Measurements from ENCODE around the gene MEGF11.

Gene MEGF11

DNA sequence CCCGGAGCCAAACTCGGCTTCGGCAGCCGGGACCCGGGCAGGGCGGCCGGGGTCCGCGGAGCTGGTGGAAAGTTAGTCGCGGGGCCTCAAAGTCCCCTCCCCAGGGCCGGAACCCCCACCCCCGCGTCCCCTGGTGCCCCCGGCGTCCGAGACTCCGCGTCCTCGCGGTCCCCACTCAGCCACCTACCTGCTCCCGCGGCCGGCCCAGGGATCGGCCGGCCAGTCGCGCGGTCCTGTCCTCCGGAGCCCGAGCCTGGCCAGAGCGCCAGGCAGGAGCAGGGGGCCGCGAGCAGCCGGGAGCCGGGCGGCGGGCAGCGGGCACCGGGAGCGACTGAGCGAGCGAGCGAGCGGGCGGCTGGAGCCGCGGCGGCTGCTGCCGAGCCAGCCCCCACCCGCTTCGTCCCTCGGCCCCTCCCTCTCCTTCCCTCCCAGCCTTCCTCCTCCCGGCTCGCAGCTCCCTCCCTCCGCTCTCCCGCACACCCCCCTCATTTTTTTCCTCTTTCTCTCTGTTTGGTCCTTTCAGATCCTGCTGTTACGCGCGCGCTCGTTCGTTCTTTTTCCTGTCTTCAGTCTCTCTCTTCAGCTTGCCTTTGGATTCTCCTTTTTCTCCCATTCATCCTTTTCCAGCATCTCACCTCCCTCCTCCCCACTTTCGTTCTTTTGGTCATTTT is at the start of gene MEGF11:
TSS of gene MEGF11 (minus strand) at position 333 of the 671 bp plus-strand sequence. CDS start 125,347 bp downstream, outside the sequence.
- H3K4me3 ChIP-seq (ENCODE audit: control insufficient read depth, low read depth, low read length), result peak within 1 kb of the TSS; percentile 35
- TF ChIP-seq, protein P1, sequence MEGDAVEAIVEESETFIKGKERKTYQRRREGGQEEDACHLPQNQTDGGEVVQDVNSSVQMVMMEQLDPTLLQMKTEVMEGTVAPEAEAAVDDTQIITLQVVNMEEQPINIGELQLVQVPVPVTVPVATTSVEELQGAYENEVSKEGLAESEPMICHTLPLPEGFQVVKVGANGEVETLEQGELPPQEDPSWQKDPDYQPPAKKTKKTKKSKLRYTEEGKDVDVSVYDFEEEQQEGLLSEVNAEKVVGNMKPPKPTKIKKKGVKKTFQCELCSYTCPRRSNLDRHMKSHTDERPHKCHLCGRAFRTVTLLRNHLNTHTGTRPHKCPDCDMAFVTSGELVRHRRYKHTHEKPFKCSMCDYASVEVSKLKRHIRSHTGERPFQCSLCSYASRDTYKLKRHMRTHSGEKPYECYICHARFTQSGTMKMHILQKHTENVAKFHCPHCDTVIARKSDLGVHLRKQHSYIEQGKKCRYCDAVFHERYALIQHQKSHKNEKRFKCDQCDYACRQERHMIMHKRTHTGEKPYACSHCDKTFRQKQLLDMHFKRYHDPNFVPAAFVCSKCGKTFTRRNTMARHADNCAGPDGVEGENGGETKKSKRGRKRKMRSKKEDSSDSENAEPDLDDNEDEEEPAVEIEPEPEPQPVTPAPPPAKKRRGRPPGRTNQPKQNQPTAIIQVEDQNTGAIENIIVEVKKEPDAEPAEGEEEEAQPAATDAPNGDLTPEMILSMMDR (conservative IDR thresholded peaks at IDR 0.05; ENCODE audit: control insufficient read depth, insufficient read depth, low read depth, low read length), result no peak
- DNase-seq (ENCODE audit: low read depth), result peak; percentile 28

DNA sequence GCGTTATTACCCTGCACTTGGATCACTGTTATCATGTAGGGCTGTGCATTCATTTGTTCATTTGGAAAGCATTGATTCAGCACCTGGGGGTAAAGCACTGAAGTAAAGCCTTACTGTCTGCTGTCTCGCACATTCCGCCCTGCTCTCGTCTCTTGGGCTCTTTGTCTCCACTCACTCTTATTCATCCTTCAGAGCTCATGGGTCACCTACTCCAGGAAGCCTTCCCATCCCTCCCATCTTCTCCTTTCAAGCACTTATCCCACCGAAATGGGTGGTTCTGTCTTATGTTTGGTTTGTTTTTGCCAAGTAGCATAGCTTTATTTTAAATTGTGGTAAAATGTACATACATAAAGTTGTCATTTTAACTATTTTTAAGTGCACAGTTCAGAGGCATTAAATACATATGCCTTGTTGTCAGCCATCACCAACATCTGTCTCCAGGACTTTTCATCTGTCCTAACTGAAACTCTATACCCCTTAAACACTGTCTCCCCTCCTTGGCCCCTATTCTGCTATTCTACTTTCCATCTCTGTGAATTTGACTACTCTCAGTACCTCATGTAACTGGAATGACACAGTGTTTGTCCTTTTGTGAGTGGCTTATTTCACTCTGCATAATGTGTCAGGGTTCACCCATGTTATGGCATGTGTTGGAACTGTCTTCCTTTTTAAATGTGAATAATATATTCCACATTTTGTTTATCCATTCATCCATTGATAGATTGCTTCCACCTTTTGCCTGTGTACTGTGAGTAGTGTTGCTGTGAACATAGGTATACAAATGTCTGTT is 49.1 kb upstream of the MEGF11 start:
- no peak for DNase-seq (ENCODE audit: low read depth)
- no peak overlapping the region for H3K4me3 ChIP-seq (ENCODE audit: control insufficient read depth, low read depth, low read length)
- TF ChIP-seq, protein P1 (conservative IDR thresholded peaks at IDR 0.05; ENCODE audit: control insufficient read depth, insufficient read depth, low read depth, low read length), result no peak

DNA sequence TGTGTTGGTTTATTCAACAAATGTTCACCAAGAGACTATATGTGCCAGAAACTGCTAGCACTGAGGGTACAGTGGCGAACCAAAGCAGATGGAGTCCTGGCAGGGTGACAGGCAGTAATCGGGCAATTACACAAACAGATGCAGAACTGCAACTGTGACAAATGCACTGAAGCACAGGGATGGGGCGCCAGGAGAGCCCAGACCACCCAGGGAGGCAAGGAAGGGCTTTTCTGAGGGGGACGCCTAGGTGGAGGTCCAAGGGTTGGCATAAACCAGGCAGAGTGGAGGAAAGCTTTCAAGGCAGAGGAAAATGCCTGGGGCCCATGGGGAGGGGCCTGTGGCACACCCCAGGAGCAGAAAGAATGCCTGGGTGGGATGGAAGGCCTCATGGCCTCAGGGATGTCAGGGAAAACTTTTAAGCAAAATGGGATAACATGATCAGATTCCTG is 45.3 kb upstream of the MEGF11 start:
- no peak overlapping the region for H3K4me3 ChIP-seq (ENCODE audit: control insufficient read depth, low read depth, low read length)
- TF ChIP-seq, protein P1 (conservative IDR thresholded peaks at IDR 0.05; ENCODE audit: control insufficient read depth, insufficient read depth, low read depth, low read length), result no peak
- no peak for DNase-seq (ENCODE audit: low read depth)

DNA sequence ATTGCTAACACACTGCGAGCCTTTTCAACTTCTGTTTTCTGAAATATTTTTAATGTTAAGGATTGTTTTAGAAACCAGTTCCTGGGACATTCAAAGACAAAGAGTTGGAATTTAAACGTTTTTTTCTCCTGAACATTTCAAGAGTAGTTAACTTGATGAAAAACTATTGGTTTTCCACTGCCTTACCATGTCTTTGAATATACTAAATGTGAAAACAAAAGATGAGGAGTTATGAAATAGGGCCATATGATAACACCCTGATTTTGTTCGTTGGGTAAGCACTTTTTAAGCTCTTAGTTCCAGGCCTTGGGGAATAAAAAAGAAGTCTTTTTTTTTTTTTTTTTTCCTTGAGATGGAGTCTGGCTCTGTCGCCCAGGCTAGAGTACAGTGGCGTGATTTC is 42.6 kb upstream of the MEGF11 start:
- H3K4me3 ChIP-seq (ENCODE audit: control insufficient read depth, low read depth, low read length), result no peak overlapping the region
- TF ChIP-seq, protein P1 (conservative IDR thresholded peaks at IDR 0.05; ENCODE audit: control insufficient read depth, insufficient read depth, low read depth, low read length), result no peak
- no peak for DNase-seq (ENCODE audit: low read depth)

DNA sequence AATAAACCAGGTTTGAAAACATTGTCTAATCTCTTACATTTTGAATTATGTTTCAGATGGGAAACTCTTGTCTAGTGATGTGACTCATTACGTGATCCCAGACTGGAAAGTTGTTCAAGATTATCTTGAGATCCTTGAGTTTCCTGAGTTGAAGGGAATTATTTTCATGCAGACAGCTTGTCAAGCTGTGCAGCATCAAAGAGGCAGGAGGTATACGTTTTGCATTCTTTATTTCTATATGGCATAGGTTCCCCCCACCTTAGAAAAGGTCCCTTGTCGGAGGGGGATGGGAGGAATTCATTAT is 41.3 kb upstream of the MEGF11 start:
- TF ChIP-seq, protein P1 (conservative IDR thresholded peaks at IDR 0.05; ENCODE audit: control insufficient read depth, insufficient read depth, low read depth, low read length), result no peak
- H3K4me3 ChIP-seq (ENCODE audit: control insufficient read depth, low read depth, low read length), result peak overlapping the region; percentile 8
- DNase-seq (ENCODE audit: low read depth), result peak; percentile 36

DNA sequence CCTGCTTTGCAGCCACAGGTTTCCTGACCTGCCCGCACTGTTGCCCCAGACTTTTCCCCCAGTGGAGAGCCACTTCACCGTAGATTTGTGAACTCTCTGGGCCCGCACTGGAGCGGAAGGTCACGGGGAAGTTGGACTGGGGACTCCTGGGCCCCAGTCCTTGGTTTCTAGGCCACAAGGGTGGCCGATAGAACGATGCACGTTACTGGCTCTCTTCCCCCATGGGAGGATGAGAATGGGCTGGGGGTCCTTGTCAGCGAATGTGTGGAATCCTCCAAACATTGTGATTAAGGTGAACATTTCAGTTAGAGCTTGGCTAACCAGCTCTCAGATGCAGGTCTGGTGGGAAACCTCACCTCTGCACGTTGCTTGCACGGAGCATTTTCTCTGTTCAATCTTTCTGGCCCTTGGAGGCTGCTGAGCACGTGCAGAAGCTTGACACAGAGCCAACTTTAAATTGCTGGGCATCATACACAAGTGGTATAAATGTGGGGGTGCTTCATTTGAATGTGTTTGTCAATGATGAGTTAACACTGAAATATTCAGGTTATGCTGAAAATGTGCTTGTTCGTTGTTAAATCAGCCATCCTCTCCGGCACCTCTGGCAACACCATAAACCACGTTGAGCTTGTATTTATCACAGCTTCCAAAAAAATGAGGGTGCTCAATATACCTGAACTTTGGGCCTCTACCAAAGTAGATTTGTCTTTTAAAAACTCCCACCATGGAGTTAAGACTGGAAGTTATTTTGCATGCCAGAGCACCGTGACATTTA is 40.8 kb upstream of the MEGF11 start:
- TF ChIP-seq, protein P1 (conservative IDR thresholded peaks at IDR 0.05; ENCODE audit: control insufficient read depth, insufficient read depth, low read depth, low read length), result no peak
- peak overlapping the region; percentile 57 for H3K4me3 ChIP-seq (ENCODE audit: control insufficient read depth, low read depth, low read length)
- DNase-seq (ENCODE audit: low read depth), result peak; percentile 59

Data from fibroblast of mammary gland (primary cell).